MV-4-11 (cell line): ENCODE results near the gene TOM1.

Experiments used
- DNase-seq: peaks from one replicate; lab custom pipeline; 2025; lab: John Stamatoyannopoulos, UW

Gene TOM1

DNA sequence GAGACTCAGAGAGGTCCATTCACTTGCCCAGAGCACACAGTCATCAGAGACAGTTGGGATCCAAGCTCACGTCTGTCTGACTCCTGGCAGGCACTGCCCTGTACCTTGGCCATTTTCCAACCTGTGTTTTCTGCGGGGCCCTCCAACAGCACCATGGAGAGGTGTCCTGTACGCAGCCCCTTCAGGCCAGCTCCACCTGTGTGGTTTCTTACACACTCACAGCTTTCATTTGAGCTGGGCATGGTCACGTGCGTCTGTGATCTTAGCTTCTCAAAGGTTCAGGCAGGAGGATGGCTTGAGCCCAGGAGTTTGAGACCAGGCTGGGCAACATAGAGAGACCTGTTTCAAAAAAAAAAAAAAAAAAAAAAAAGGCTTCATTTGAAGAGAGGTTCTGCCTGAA lies 24.4 kb downstream of the TOM1 start:
- DNase-seq: no peak

DNA sequence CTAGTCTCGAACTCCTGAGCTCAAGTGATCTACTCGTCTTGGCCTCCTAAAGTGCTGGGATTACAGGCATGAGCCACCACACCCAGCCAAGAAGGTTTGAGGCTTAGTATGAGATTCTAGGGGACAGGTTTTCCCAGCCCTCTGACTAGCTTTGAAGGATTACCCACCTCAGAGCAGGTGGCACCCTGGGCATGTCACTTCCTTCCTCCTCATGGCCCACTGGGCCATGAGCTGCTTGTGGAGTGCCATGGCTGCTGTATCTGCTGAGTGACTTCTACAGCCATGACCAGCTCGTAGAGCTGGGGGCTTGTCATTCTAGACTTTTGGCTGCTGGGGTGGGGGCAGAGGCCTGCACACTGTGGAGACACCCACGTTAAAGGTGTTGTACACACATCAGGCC lies 25.1 kb downstream of the TOM1 start:
- no peak for DNase-seq

DNA sequence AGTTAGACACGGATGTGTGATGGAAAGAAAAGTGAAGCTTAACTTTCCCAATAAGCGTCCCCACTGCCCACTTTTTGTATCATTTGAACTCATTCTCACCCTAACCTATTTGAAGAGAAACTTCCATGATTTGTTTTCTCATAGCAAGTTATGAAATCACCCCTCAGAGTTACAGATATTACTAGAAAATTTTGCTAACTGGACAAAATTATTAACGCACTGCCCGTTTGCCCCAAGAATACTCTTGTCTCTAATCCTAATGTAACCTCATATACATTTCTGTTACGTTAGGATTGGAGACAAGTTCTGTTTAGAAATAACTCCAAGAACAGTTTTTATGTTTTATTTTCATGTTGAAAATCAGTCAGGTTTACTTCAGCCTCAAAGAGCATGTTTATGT lies 25.5 kb downstream of the TOM1 start:
- DNase-seq: no peak

DNA sequence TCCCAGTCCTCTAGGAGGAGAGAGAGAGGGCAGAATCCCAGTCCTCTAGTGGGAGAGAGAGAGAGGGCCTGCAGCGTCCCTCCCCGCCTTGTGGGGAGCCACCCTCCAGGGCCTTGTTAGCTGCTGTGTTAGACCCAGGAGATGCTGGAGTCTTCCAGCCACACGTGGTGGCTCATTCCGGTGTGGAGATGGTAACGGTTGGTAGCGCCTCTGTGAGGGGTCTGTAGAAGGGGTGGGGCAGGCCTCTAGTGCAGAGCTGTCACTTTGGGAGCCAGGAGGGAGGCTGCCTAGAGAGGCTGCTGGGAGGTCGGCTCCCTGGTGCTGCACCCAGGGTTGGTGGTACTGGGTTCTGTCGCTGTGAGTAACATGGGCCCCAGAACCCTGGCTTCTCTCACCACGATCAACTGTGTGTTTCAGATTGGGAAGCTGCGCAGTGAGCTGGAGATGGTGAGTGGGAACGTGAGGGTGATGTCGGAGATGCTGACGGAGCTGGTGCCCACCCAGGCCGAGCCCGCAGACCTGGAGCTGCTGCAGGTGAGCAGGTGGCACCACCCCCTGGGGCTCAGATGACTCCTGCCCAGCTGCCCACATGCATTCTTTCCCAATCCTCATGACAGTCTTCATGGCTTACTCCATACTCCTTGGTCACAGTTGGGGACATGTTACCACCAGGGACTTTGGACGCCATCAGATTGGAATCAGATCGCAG lies 27.3 kb downstream of the TOM1 start:
- no peak for DNase-seq

DNA sequence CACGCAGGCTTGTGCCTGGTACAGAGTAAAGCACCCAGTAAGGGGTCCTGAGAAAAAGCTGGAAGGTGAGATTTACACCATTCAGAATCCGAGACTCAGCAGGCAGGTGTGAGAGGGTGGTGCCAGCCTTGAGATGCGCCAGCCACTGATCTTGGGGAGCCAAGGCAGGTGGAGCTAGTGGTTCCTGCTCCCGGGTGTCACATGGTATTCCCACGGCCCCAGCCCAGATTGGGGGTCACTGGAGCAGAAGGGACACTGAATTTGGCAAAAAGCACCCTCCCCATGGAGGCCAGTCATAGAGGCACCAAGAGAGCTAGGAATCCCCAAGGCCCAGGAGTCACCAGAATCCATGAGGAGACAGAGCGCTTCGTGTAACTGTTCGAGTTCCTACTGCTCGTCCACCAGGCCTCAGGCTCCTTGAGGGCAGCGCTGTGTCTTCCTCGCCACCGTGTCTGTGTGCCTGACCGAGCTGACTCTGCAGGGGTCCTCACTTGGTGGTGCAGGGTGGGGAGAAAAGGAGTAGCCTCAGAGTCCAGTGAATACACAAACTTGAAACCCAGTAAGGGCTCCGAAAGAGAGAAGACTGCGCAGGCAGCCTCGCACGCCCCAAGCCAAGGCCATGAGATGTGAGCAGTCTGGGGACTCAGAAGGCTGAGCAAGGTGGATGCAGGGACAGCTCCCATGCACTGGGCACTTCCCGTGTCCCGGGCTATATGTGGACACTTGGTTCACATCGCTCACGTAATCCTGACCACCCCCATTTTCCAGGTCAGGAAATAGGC lies 28.2 kb downstream of the TOM1 start:
- DNase-seq: no peak

DNA sequence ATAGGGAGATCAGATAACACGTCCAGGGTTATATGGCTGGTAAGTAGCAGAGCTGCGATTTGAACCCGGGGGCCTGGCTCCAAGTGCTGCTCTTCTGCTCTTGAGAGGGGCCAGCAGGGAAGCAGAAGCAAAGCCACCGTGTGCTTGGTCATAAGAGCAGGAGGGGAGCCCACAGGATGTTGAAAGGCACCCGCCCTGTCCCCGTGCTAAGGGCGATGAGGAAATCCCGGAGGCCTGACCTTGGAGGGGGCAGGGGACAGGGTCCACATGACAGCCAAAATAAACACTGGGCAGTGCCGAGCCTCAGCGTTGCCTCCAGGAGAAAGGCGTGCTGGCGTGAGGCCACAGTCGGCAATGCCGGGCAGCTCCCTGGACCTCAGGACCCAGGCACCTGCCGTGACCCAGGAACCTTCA lies 28.8 kb downstream of the TOM1 start:
- peak; percentile 69 for DNase-seq

DNA sequence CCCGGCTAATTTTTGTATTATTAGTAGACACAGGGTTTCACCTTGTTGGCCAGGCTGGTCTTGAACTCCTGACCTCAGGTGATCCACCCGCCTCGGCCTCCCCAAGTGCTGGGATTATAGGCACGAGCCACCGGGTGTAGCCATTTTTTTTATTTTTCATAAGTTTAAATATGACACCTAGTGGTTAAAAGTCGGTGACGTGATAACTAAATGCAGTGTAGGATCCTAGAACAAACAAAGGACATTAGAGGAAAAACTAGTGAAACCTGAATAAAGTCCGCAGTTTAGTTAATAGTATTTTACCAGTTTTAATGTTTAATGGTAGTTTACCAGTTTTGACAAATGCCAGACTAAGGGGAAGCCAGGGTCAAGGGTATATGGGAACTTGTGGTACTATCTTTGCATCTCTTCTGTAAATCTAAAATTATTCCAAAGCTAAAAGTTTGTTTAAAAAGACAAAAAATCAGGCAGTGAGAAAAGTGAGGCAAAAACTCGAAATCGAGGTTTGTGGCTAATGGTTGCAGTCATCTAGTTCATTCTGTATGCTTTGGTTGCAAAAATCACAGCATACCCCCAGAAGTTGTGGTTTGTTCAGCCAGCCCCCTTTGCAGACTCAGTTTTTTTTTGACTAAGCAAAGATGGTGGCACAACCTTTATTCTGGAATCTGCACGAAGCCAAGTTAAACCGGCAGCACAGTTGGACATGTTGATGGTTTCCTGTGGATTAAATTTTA lies 29.6 kb downstream of the TOM1 start:
- peak; percentile 7 for DNase-seq

DNA sequence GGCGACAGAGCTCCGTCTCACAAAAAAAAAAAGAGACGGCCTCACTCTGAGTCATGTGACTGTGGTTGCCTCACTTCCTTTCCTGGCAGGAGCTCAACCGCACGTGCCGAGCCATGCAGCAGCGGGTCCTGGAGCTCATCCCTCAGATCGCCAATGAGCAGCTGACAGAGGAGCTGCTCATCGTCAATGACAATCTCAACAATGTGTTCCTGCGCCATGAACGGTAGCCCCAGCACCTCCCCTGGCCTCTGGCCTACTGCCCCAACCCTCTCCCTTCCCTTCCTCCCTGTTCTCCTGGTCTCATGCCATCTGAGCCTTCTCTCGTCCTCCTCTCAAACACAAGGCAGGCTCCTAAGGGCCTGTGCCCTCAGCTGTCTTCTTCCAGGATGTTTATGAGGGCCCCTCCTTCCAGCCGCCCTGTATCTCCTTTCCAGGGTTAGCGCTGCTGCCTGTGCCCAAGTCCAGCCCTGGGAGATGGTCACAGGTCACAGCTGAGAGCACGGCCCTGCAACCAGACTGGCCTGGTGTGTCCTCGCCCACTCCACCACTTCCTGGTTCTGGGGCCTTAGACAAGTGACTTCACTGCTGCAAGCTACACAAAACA lies 30.7 kb downstream of the TOM1 start:
- peak; percentile 92 for DNase-seq

DNA sequence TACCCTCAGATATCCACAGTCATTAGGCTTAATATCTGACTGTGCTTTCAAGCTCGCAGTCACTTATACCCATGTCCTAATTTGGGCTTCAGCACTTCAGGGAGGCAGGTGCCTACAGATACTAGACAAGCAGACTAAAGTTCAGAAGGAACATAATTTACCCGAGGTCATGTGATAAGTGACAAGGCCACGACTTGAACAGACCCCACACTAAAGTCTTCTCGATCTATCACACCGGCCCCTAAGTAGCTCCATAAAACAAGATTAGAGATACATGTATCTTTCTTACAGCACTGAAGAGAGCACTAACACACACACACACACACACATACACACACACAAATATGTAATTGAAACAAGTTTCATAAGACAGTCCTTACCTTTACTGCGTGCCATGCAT lies 32.6 kb downstream of the TOM1 start:
- no peak for DNase-seq

DNA sequence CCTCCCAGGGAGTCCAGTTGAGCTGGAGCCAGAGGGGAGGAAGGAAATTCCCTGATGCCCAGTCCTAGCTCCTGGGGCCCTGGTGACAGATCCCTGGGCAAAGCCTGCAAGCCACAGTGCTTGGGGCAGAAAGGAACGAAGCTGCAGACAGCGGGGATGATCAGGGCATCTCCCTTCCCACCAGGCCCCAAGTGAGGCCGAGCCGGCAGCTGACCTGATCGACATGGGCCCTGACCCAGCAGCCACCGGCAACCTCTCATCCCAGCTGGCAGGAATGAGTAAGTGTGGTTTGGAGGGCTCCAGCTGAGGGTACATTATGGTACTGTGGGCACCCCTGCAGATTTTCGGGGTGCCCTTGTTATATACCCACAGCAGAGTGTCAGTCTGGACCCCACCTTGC lies 33.5 kb downstream of the TOM1 start:
- DNase-seq: no peak

DNA sequence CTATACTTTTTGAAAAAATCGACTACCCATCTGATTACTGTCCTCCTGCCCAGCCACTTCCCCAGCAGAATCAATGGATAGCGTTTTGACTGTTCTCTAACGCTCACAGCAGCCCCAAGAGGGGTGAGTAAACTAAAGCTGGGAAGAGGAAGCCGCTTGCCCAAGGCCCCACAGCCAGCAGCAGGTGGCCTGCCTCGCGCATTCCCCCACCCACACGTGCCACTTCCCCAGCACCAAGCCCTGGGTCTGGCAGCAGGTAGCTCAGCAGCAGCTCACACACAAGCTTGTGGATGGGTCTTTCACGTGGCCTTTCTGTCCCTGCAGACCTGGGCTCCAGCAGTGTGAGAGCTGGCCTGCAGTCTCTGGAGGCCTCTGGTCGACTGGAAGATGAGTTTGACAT lies 34.3 kb downstream of the TOM1 start:
- DNase-seq: peak; percentile 72

DNA sequence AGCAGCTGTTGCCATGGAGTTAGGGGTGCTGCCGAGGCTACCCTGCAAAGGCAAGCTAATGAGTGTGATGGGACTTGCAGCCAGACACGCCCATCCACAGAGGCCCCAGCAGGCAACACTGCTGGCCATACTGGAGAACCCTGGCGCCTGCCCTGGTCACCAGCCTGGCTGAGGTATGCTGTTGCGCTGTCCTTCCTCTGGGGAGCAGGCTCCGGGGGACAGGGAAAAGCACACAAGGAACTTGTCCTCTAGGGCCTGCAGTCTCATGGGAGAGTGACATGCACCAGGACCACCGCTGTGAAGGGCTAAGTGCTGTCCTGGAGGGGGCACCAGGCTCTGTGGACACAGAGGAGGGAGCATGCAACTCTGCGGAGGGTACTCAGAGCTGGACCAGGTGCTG lies 35.8 kb downstream of the TOM1 start:
- DNase-seq: no peak

DNA sequence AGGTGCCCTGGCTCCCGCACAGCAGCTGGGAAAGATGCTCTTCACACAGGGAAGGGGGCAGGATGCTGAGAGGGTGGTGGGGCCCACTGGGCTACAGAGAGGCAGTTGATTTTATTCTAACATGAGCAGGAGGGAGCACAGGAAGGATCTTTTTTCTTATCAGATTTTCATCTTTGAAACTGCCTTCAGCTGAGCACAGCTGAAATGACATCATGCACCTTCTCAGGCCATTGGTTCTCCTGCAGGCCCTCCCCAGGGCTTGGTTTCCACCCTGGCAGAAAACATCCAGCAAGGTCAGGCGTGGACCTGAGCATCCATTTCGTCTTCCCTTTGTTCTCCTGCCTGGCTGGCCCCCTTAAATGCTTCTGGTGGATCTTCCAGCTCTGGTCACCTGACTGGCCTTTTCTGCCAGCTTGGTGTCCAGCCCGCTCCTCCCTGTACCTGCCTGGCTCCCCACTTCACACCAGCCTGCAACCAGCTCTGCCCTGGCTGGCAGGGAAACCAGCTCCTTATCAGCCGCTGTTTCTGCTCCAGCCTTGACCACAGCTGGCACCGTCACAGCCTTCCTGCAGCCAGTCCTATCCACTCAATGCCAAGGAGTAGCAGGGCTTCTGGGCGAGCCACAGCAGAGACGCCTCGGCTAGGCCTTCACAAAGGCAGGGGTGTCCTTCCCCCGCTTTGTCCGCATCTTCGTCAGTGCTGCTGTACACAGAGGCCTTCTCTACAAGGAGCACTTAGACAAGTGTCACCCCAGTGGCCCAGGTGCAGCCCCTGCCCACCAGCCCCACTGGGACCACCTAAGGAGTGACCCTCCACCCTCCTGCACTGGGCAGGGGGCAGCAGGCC lies 36.5 kb downstream of the TOM1 start:
- no peak for DNase-seq

DNA sequence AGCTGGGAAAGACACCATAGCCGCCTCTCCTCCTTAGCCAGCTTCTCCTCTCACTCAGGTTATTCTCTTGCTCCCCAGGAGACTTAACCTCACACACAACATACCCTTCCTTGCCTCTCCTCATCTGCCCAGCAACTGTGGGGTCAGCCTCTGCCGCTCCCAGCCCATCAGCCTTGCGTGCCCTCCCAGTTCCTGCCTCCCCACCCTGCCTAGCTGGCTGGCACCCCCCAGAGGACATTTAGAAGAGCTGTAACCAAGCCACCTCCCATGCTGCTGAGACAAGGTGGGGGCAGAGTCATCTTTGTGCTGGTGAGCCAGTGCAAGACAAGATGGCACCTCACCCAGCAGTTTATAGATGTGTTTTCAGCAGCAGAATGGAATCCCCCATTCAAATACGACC lies 38.2 kb downstream of the TOM1 start:
- DNase-seq: peak; percentile 7

DNA sequence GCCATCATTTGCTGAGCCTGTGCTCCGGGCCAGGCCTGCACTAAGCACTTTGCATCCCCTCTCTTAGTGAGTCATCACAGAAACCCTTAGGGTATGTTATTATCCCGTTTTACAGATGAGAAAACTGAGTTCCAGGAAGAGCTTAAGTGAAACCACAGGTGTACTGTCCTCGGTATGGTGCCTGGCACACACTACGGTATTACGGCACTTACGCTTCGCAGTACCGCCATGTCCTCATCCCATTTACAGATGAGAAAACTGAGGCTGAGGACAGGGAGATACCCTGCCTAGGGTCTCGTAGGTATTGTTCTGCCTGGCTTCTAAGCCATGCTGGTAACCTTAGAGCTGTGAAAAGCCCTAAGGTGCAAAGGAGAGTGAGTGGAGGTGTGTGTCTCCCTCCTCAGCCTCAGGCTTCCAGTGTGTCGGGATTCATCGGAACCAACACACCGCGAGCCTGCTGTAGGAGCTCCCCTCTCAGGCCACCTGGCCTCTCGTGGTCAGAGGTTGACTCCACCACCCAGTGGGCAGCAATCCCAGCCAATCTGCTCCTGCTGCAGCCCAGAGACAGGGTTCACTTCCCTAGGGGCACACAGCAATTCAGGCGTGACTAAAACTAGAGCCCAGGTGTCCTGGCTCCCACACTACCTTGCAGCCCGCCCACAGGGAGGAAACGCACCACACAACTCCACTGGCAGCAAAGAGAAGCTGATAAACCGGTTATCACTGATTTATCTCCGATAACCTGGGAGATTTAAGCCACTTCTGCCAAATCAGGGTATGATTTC lies 41.6 kb downstream of the TOM1 start:
- DNase-seq: no peak

DNA sequence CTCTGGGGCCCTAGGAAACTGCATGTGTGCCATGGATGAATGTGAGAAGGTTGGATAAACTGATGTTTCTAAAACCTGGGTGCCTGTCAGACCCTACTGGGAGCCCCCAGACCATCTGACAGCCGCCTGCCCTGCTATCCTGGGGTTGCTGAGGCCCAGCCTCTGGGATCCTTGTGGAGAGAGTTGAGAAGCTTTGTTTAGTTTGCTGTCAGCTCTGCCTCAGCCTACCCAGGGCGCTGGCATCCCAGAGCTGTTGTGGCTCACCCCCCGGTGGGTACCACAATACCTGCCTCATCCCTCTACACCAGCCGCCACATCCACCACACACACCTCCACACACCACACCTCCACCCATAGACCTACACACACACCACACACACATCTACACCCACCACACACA lies 42.7 kb downstream of the TOM1 start:
- DNase-seq: no peak

DNA sequence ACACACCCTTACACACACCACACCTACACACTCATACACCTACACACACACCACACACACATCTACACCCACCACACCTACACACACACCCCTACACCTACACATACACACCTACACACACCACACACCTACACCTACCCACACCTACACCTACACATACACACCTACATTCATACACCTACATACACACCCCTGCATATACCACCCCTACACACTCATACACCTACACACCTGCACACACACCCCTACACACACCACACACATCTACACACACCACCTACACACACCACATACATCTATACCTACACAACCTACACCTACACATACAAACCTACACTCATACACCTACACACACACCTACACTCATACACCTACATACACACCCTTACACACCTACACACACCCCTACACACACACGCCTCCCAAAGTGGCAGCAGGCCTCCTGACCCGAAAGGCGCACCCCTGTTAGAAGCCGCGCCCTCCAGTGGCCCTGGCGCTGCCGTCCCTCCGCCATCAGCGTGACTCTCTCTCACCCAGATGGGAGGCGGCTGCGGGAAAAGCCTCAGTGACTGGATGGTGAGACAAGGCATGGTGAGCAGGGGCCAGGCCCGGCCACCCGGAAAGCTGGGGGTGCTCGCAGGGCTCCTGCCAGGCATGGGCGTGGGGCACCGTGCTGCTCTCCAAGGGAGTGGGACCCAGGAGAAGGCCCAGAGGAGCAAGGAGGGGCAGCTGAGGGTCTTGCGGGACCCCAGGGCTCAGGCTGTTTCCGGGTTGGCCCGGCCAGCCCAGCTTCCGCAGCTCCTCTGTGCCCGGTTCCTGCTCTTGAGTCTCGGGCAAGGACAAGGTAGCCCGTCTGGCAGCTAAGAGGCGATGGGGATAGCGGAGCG lies 44.2 kb downstream of the TOM1 start:
- DNase-seq: no peak

DNA sequence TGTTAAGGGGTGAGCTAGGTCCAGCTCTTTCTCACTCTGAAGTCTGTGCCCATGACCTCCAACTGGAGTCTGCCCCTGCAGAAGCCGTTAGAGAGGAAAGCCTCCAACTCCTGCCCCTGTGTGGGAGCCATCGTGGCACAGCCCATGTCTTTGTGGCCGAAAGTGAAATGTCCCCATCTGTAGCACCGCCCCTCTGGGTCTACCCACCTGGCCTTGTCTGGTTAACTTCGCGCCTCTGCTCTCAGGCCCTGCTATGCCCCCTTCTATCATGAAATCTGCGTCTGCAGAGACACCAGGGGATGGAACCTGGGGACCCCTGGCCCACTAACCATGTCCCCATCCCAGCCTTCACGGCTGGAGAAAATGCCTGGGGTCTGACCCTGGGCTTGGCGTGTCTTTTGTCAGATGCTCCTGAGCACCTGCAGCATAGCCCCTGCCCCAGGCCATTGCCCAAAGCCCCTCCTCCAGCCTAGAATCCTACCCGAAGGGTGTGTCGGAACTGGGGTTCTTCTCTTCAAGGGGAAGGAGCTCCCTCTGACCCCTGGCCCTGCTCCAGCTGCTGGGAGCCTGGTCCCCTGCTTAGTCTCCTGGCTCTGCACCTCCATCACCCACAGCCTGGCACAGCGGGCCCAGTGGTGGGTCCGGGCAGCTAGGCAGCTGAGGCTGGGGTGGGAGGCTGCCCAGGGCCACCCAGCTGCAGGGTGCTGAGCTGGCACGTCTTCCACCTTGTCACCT lies 45.4 kb downstream of the TOM1 start:
- no peak for DNase-seq
